Sigmoid colon (tissue), 4 donors: ENCODE measurements around the gene TMTC2.

Source experiments
- POLR2AphosphoS5 ChIP-seq, 4 donors: sonication (generic); formaldehyde crosslinking; IDR thresholded peaks; one replicate each; pipeline ENCODE4 v1.6.1; 2017; ENCODE audit warnings: antibody characterized with exemption in 4 of 4
- TF ChIP-seq, protein P1 (sequence below), 4 experiments: fragments of 450-650 bp in 3 of 4; fragments of 200-600 bp in 1 of 4; IDR thresholded peaks; one replicate each; pipeline ENCODE4 v1.5.1; 2016 to 2019; ENCODE audit warnings: antibody characterized with exemption in 4 of 4, mild to moderate bottlenecking in 3 of 4, moderate library complexity in 2 of 4

DNA sequence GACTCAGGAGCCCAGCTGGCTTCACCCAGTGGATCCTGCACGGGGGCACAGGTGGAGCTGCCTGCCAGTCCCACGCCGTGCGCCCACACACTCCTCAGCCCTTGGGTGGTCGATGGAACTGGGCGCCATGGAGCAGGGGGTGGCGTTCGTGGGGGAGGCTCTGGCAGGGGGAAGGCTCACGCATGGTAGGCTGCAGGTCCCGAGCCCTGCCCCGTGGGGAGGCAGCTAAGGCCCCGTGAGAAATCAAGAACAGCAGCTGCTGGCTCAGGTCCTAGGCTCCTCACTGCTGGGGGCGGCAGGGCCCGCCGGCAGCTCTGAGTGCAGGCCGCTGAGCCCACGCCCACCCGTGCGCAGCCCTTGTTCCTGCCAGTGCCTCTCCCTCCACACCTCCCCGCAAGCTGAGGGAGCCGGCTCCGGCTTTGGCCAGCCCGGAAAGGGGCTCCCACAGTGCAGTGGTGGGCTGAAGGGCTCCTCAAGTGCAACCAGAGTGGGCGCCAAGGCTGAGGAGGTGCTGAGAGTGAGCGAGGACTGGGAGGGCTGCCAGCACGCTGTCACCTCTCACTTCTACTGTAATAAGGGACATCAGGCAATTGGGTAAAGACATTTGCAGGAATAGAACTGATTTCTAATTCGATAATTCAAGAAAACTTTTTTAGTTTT lies 115.4 kb downstream of the TMTC2 start:
- TF ChIP-seq, protein P1, sequence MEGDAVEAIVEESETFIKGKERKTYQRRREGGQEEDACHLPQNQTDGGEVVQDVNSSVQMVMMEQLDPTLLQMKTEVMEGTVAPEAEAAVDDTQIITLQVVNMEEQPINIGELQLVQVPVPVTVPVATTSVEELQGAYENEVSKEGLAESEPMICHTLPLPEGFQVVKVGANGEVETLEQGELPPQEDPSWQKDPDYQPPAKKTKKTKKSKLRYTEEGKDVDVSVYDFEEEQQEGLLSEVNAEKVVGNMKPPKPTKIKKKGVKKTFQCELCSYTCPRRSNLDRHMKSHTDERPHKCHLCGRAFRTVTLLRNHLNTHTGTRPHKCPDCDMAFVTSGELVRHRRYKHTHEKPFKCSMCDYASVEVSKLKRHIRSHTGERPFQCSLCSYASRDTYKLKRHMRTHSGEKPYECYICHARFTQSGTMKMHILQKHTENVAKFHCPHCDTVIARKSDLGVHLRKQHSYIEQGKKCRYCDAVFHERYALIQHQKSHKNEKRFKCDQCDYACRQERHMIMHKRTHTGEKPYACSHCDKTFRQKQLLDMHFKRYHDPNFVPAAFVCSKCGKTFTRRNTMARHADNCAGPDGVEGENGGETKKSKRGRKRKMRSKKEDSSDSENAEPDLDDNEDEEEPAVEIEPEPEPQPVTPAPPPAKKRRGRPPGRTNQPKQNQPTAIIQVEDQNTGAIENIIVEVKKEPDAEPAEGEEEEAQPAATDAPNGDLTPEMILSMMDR (IDR thresholded peaks at IDR 0.05) = no peak
- TF ChIP-seq POLR2AphosphoS5 (IDR thresholded peaks at IDR 0.05) = no peak
